ENCODE data around the gene SLC31A2.
A peak's percentile ranks its signal among the peaks of the same experiment; 100 is the strongest.

SLC31A2 gene

DNA sequence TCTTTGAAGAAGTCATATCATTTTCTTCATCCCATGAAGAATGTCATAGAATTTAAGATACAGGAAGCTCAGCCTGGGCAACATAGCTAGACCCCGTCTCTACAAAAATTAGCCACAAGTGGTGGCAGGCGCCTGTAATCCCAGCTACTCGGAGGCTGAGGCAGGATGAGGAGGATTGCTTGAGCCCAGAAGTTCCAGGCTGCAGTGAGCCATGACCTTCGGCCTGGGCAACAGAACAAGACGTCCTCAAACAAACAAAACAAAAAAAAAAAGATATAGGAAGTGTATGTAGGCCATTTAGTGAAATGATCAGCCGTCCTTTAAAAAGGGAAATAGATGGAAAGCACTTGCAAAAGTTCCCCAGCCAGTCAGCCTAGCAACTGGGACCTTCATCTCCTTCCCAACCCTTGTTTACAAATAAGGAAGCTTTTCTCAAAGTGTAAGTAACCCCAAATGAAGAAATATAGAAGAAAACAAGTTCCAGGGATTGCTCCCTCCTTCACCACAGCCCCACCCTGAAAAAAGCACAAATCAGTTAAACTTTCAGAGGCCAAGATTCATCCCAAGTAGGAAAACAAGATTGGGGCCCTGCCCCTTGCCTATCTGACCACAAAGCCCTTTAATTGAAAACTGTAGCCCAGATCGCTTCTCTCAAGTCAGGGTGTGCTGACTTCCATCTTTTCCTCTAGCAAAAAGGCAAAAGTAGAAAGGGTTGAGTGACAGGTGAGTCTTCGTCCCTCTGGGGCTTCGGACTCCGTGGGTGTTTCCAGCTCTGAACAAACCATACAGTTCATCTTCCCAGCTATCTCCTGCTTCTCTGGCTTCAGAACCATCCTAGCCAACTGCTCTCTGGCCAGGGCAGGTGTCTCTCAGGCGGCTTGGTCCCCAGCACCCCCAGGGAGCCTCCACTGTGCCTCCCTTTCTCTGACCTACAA is 1.2 kb downstream of the SLC31A2 start:
- H3K27me3 ChIP-seq = no peaks in the 10 kb centered on the region
- no peak for DNase-seq
- TF ChIP-seq, protein P1, sequence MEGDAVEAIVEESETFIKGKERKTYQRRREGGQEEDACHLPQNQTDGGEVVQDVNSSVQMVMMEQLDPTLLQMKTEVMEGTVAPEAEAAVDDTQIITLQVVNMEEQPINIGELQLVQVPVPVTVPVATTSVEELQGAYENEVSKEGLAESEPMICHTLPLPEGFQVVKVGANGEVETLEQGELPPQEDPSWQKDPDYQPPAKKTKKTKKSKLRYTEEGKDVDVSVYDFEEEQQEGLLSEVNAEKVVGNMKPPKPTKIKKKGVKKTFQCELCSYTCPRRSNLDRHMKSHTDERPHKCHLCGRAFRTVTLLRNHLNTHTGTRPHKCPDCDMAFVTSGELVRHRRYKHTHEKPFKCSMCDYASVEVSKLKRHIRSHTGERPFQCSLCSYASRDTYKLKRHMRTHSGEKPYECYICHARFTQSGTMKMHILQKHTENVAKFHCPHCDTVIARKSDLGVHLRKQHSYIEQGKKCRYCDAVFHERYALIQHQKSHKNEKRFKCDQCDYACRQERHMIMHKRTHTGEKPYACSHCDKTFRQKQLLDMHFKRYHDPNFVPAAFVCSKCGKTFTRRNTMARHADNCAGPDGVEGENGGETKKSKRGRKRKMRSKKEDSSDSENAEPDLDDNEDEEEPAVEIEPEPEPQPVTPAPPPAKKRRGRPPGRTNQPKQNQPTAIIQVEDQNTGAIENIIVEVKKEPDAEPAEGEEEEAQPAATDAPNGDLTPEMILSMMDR (IDR thresholded peaks at IDR 0.05; ENCODE audit: low read depth, low read length) = no peak
- no peaks in the 10 kb centered on the region for H3K36me3 ChIP-seq
- peaks cover 11% of the 10 kb centered on the region for H3K4me1 ChIP-seq
- no peaks in the 10 kb centered on the region for H3K9me3 ChIP-seq
- H3K4me3 ChIP-seq (ENCODE audit: low read depth, low read length) = peak overlapping the region; percentile 84

DNA sequence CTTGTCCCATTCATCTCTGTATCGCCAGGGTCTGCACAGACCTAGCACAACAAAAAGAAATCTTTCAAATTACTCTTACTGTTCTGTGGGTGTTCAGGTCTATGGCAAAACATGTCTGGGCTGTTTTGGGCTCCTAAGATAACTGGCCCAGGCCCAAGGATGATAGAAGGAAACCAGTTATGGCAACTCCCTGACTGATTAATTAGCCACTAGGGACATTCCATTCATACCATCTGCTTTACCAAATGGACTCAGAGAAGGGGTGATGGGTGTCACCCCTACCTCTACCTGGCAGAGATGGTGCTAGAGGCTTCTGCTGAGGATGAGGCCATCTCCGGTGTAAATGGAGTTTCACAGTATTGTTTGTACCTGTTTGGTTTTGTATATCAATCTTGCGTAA is 1.9 kb downstream of the SLC31A2 start:
- no peaks in the 10 kb centered on the region for H3K9me3 ChIP-seq
- no peak overlapping the region for H3K4me3 ChIP-seq (ENCODE audit: low read depth, low read length)
- no peaks in the 10 kb centered on the region for H3K36me3 ChIP-seq
- DNase-seq = no peak
- H3K4me1 ChIP-seq = peaks cover 9% of the 10 kb centered on the region
- no peaks in the 10 kb centered on the region for H3K27me3 ChIP-seq
- TF ChIP-seq, protein P1 (IDR thresholded peaks at IDR 0.05; ENCODE audit: low read depth, low read length) = no peak

DNA sequence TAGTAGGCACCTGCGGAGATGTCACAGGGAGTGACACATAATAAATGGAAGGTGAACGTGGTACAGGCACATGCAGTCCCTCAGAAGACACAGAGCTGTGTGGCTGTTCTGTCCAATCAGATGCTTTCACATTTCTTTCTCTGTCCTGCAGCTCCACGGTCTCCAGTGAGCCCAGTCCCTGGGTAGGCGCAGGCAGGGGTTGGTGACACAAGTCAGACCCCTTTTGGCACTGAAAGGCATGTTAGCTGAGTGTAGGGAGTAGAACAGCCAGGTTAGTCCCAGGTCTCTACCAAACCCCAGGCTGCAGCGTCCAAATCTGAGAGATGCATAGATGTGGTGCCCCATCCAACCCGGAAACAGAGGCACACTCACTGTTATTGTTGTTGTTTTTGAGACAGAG is 2.8 kb downstream of the SLC31A2 start:
- Histone ChIP-seq H3K4me3 (ENCODE audit: low read depth, low read length) (no peak overlapping the region), H3K27me3 (no peaks in the 10 kb centered on the region), H3K9me3 (no peaks in the 10 kb centered on the region), H3K4me1 (peaks cover 9% of the 10 kb centered on the region), H3K36me3 (no peaks in the 10 kb centered on the region)
- DNase-seq = no peak
- TF ChIP-seq, protein P1 (IDR thresholded peaks at IDR 0.05; ENCODE audit: low read depth, low read length) = no peak

DNA sequence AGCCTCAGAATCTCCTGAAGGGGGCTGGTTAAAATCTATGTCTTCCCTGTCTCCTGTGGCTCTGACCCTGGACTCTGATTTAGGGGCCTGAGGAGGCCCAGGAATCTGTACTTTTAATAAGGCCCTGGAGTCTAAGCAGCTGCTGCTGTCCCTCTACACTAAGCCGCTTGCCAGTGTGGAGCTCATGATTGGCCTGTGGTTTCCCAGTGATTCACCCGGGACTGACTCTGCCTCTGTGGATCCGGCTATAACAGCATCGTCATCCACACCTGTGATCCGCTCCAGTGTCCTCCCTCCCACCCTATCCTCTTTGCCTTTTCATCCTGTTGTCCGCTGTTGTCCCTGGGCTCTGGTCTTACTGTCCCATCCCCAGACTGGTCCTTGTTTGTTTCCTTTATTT is 3.7 kb downstream of the SLC31A2 start:
- TF ChIP-seq, protein P1 (IDR thresholded peaks at IDR 0.05; ENCODE audit: low read depth, low read length) = no peak
- no peak for DNase-seq
- no peaks in the 10 kb centered on the region; the same call in 1 of the 2 replicates for H3K36me3 ChIP-seq
- H3K4me1 ChIP-seq = peaks cover 9% of the 10 kb centered on the region
- H3K4me3 ChIP-seq (ENCODE audit: low read depth, low read length) = no peak overlapping the region
- no peaks in the 10 kb centered on the region for H3K27me3 ChIP-seq
- H3K9me3 ChIP-seq = no peaks in the 10 kb centered on the region

DNA sequence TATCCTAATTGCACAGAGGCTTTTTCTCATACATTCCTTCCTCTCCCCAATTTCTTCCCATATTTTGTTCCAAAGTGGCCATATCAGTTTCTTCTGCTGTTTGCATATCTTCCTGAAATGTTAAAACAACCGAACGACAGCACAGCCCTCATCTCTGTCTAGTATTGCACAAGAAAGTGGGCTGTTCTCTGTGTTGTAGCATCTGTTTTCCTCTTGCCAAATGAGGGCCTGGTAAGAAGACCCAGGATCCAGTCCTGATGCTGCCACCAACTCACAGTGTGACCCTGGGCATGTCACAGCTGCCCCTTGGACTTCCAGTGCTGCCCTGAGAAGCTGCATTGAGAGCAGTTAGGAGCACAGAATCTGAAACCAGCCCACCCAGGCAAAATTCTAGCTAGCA is 4.1 kb downstream of the SLC31A2 start:
- peaks cover 9% of the 10 kb centered on the region for H3K4me1 ChIP-seq
- peaks cover 2% of the 10 kb centered on the region; the same call in 1 of the 2 replicates for H3K36me3 ChIP-seq
- TF ChIP-seq, protein P1 (IDR thresholded peaks at IDR 0.05; ENCODE audit: low read depth, low read length) = no peak
- H3K9me3 ChIP-seq = no peaks in the 10 kb centered on the region
- no peak overlapping the region for H3K4me3 ChIP-seq (ENCODE audit: low read depth, low read length)
- no peak for DNase-seq
- H3K27me3 ChIP-seq = no peaks in the 10 kb centered on the region

All from BE2C (cell line).